ENCODE results near the gene EEF1AKMT3. TPM values are rescaled to one million over a fixed set of nuclear protein-coding genes. Genes with fewer than 3 reads are reported as not detected.

The EEF1AKMT3 gene
- total and polyA plus RNA-seq, 9 of the 15 experiments (the other 6 are each of a cell fraction or from before 2014, with no cell fraction given) = 4.1 to 17.2 (median 7.9) TPM

DNA sequence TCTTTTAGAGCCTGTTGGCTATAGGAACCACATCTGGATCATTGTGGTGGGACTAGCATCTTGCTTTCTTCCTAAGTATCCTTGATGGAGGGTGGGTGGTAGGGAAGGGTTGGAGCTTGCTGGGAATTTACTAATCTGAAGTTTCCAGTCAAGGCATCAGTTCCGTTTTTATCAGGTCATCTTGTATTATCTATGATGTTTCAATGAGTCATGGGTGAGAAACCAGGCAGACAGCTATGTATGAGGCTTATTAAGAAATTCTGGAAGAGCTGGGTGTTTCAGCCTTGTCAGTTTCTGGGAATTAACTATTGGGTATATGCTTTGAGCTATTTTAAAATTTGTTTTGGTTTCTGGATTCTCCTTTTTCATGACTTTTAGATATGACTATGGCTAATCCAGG, 21.5 kb downstream of the EEF1AKMT3 start (continued):
- TF ChIP-seq MAFG (tag; conservative IDR thresholded peaks at IDR 0.05) (no peak), ZNF77 (CRISPR knock-in tag; IDR thresholded peaks at IDR 0.05) (no peak), PCBP1 (IDR thresholded peaks at IDR 0.05; ENCODE audit: low read depth, low read length, poor library complexity, severe bottlenecking) (no peak), TAF7 (tag; IDR thresholded peaks at IDR 0.05) (no peak), NBN (IDR thresholded peaks at IDR 0.05; ENCODE audit: low read depth) (no peak), JUND (IDR thresholded peaks at IDR 0.05; ENCODE audit: borderline replicate concordance, low read depth, low read length) (peak; percentile 82), JUND (tag; IDR thresholded peaks at IDR 0.05; ENCODE audit: borderline replicate concordance, low read depth, low read length) (peak; percentile 73; the same call in 1 of the 3 replicates), FOSL1 (tag; conservative IDR thresholded peaks at IDR 0.05) (peak; percentile 96), POLR2G (IDR thresholded peaks at IDR 0.05; ENCODE audit: low read depth, low read length) (no peak), ZNF778 (CRISPR knock-in tag; IDR thresholded peaks at IDR 0.05) (no peak), PTRF (tag; IDR thresholded peaks at IDR 0.05) (no peak), SMARCB1 (IDR thresholded peaks at IDR 0.05; ENCODE audit: insufficient read length, low read depth) (no peak), RB1 (IDR thresholded peaks at IDR 0.05; ENCODE audit: low read depth) (no peak), XRCC3 (IDR thresholded peaks at IDR 0.05) (no peak), ARID2 (IDR thresholded peaks at IDR 0.05) (no peak), HDGF (IDR thresholded peaks at IDR 0.05) (no peak), SIN3B (IDR thresholded peaks at IDR 0.05; ENCODE audit: low read depth) (no peak), PCBP2 (IDR thresholded peaks at IDR 0.05; ENCODE audit: low read depth, low read length, poor library complexity, severe bottlenecking) (no peak), CHD1 (IDR thresholded peaks at IDR 0.05; ENCODE audit: low read length) (no peak), CEBPB (tag; IDR thresholded peaks at IDR 0.05) (no peak)
- TF ChIP-seq, protein P1, sequence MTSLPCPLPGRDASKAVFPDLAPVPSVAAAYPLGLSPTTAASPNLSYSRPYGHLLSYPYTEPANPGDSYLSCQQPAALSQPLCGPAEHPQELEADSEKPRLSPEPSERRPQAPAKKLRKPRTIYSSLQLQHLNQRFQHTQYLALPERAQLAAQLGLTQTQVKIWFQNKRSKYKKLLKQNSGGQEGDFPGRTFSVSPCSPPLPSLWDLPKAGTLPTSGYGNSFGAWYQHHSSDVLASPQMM (CRISPR knock-in tag; IDR thresholded peaks at IDR 0.05) = no peak
- TF ChIP-seq, protein P2, sequence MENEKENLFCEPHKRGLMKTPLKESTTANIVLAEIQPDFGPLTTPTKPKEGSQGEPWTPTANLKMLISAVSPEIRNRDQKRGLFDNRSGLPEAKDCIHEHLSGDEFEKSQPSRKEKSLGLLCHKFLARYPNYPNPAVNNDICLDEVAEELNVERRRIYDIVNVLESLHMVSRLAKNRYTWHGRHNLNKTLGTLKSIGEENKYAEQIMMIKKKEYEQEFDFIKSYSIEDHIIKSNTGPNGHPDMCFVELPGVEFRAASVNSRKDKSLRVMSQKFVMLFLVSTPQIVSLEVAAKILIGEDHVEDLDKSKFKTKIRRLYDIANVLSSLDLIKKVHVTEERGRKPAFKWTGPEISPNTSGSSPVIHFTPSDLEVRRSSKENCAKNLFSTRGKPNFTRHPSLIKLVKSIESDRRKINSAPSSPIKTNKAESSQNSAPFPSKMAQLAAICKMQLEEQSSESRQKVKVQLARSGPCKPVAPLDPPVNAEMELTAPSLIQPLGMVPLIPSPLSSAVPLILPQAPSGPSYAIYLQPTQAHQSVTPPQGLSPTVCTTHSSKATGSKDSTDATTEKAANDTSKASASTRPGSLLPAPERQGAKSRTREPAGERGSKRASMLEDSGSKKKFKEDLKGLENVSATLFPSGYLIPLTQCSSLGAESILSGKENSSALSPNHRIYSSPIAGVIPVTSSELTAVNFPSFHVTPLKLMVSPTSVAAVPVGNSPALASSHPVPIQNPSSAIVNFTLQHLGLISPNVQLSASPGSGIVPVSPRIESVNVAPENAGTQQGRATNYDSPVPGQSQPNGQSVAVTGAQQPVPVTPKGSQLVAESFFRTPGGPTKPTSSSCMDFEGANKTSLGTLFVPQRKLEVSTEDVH (IDR thresholded peaks at IDR 0.05; ENCODE audit: low read depth, partially characterized antibody) = no peak
- TF ChIP-seq, protein P3, sequence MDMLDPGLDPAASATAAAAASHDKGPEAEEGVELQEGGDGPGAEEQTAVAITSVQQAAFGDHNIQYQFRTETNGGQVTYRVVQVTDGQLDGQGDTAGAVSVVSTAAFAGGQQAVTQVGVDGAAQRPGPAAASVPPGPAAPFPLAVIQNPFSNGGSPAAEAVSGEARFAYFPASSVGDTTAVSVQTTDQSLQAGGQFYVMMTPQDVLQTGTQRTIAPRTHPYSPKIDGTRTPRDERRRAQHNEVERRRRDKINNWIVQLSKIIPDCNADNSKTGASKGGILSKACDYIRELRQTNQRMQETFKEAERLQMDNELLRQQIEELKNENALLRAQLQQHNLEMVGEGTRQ (CRISPR knock-in tag; IDR thresholded peaks at IDR 0.05) = no peak
- TF ChIP-seq, protein P4, sequence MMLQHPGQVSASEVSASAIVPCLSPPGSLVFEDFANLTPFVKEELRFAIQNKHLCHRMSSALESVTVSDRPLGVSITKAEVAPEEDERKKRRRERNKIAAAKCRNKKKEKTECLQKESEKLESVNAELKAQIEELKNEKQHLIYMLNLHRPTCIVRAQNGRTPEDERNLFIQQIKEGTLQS (IDR thresholded peaks at IDR 0.05) = peak; percentile 67
- TF ChIP-seq, protein P4 (CRISPR knock-in tag; conservative IDR thresholded peaks at IDR 0.05) = no peak
- TF ChIP-seq, protein P5, sequence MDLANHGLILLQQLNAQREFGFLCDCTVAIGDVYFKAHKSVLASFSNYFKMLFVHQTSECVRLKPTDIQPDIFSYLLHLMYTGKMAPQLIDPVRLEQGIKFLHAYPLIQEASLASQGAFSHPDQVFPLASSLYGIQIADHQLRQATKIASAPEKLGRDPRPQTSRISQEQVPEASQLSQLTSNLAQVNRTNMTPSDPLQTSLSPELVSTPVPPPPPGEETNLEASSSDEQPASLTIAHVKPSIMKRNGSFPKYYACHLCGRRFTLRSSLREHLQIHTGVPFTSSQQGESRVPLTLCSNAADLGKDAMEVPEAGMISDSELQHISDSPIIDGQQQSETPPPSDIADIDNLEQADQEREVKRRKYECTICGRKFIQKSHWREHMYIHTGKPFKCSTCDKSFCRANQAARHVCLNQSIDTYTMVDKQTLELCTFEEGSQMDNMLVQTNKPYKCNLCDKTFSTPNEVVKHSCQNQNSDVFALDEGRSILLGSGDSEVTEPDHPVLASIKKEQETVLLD (IDR thresholded peaks at IDR 0.05) = no peak

Measured in K562 (cell line).